ENCODE results near the gene HEYL.
A peak's percentile ranks its signal among the peaks of the same experiment; 100 is the strongest.
"Not testable (repeated sequence)": the region's sequence is repeated elsewhere in the genome, so short reads cannot be mapped to it uniquely, and the experiment has no call there.

The HEYL gene

GRCh38 chr1:39635205-39635870 is 4.1 kb downstream of the HEYL start:
- no peak for DNase-seq

GRCh38 chr1:39633422-39633821 is 6.0 kb downstream of the HEYL start:
- DNase-seq = no peak

GRCh38 chr1:39632682-39633417 is 6.6 kb downstream of the HEYL start:
- DNase-seq = no peak

- DNase-seq = no peak
Observed at GRCh38 chr1:39632323-39632681, 7.1 kb downstream of the HEYL start.

GRCh38 chr1:39631361-39632322 is 7.8 kb downstream of the HEYL start:
- no peak for DNase-seq

- DNase-seq = no peak
Observed at GRCh38 chr1:39628807-39629350, 10.6 kb downstream of the HEYL start.

GRCh38 chr1:39626646-39627045 is 12.8 kb downstream of the HEYL start:
- no peak for DNase-seq

GRCh38 chr1:39625462-39626273 is 13.8 kb downstream of the HEYL start:
- DNase-seq = no peak

GRCh38 chr1:39625009-39625408 is 14.4 kb downstream of the HEYL start:
- DNase-seq = no peak

GRCh38 chr1:39623053-39623452 is 16.4 kb downstream of the HEYL start:
- no peak for DNase-seq

- no peak for DNase-seq
Observed at GRCh38 chr1:39622427-39622826, 17.0 kb downstream of the HEYL start.

- DNase-seq = no peak
Observed at GRCh38 chr1:39620659-39621165, 18.7 kb downstream of the HEYL start.

GRCh38 chr1:39617488-39618049 is 21.9 kb downstream of the HEYL start:
- DNase-seq = no peak

GRCh38 chr1:39615086-39615673 is 24.3 kb downstream of the HEYL start:
- no peak for DNase-seq

GRCh38 chr1:39614488-39614887 is 25.0 kb downstream of the HEYL start:
- DNase-seq = no peak

GRCh38 chr1:39613250-39613649 is 26.2 kb downstream of the HEYL start:
- no peak for DNase-seq

GRCh38 chr1:39609618-39610331 is 29.7 kb downstream of the HEYL start:
- DNase-seq = peak; percentile 65

- DNase-seq = no peak
Observed at GRCh38 chr1:39608921-39609320, 30.5 kb downstream of the HEYL start.

- DNase-seq = not testable (repeated sequence)
Observed at GRCh38 chr1:39603677-39604076, 35.8 kb downstream of the HEYL start.

- not testable (repeated sequence) for DNase-seq
Observed at GRCh38 chr1:39601667-39602255, 37.7 kb downstream of the HEYL start.
